IPS-11a (cell line): ENCODE data around the gene BTBD9.

Experiments
- H3K4me3 ChIP-seq: one replicate; pipeline ENCODE4 v1.5.1; 2013; ENCODE audit warnings: low read depth, low read length, control low read depth

Gene BTBD9

DNA sequence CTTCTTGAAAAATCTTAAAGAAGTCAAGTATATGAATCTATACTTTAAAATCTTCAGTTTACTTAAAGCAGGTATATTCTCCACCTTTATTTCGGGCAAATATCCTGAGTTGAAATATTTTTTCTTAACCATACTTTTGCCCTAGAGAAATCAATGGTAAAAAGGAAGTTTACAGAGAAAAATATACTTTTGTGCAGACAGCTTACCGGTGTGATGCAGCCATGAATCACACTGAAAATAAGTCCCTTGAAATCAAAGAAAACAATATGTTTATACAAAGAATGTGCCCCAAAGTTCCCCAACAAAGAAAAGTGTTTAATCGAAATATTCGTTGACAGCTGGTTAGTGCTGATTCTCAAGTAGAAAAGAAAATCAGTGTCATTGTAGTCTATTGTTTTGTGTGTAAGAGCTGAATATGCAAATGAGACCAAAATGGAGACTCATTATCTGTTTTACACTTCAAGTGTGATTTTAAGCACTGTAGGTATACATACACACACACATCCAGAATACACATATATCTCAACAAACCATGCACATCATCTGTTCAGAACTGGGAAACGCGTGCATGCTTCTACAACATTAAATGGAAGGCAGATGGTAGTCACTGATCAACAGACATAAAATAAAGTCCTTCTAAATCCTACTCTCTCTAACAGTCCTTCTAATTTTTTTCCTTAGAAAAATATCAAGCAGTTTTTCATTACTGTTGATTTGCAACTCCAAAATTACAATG is 73.3 kb downstream of the BTBD9 start:
- H3K4me3 ChIP-seq: no peak overlapping the region

- no peak overlapping the region for H3K4me3 ChIP-seq
Measured at GRCh38 chr6:38564301-38564700, 75.4 kb downstream of the BTBD9 start.

DNA sequence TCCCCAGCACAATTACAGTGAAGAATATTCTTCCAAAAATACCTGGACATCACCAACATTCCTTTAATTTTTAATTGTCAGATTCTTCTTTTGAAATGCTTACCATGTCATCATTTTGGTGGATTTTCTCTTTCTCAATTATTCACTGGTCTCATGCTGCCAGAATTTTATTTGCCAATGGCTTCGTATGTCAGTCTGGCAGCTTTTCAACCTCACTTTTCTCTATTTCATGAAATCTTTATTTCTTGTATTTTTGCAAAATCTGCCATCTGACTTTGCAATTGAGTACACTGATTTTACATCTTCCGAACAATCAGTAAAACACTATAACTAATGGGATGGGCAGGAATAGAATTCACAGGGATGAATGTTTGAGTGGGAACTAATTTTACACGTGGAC is 84.1 kb downstream of the BTBD9 start:
- no peak overlapping the region for H3K4me3 ChIP-seq

DNA sequence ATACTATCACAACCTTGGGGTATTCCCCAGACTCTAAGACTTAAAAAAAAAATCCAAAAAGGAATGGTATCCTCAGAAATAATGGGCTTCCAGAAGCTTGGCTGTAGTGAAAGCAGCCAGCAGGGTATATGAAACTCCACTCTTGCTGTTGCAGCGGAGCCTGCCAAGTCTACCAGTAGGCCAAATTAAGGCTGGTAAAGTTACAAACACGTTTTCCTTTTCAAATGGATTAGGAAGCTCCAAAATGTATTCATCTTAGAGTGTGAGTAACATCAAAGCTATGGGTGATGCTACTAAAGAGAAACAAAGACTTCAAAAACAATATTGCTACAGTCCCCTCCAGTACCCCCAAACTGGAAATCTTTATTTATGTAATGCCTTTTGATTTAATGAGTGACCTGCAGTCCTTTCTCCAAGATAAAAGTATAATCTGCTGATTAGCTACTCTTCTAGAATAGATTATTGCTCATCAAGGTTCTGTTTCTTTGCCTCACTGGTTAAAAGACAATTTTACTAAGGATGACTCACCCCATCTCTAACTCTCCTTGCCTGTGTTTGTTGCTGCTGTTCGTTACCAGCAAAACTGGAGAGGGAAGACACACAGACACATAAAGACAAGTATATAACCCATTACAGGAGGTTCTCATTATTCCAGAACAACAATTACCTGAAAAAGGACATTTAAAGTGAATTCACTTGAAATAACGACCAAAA is 84.9 kb downstream of the BTBD9 start:
- H3K4me3 ChIP-seq: no peak overlapping the region

GRCh38 chr6:38554014-38554413 is 85.7 kb downstream of the BTBD9 start:
- no peak overlapping the region for H3K4me3 ChIP-seq

GRCh38 chr6:38552121-38552520 is 87.6 kb downstream of the BTBD9 start:
- no peak overlapping the region for H3K4me3 ChIP-seq

- H3K4me3 ChIP-seq: no peak overlapping the region
Measured at GRCh38 chr6:38549795-38550194, 89.9 kb downstream of the BTBD9 start.

GRCh38 chr6:38549180-38549579 is 90.5 kb downstream of the BTBD9 start:
- H3K4me3 ChIP-seq: no peak overlapping the region

GRCh38 chr6:38543022-38543421 is 96.7 kb downstream of the BTBD9 start:
- no peak overlapping the region for H3K4me3 ChIP-seq

- no peak overlapping the region for H3K4me3 ChIP-seq
Measured at GRCh38 chr6:38542031-38542430, 97.7 kb downstream of the BTBD9 start.

DNA sequence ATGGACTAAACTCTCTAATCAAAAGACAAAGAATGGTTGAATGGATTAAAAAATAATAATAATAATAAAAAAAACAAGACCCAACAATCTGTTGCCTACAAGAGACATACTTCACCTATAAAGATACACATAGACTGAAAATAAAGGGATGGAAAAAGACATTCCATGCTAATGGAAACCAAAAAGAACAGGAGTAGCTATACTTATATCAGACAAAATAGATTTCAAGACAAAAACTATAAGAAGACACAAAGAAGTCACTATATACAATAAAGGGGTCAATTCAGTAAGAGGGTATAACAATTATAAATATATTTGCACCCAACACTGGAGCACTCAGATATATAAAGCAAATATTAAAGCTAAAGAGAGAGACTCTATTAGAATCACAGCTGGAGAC is 106.7 kb downstream of the BTBD9 start:
- no peak overlapping the region for H3K4me3 ChIP-seq

GRCh38 chr6:38531134-38531533 is 108.6 kb downstream of the BTBD9 start:
- no peak overlapping the region for H3K4me3 ChIP-seq

GRCh38 chr6:38528196-38528965 is 111.3 kb downstream of the BTBD9 start:
- H3K4me3 ChIP-seq: no peak overlapping the region

DNA sequence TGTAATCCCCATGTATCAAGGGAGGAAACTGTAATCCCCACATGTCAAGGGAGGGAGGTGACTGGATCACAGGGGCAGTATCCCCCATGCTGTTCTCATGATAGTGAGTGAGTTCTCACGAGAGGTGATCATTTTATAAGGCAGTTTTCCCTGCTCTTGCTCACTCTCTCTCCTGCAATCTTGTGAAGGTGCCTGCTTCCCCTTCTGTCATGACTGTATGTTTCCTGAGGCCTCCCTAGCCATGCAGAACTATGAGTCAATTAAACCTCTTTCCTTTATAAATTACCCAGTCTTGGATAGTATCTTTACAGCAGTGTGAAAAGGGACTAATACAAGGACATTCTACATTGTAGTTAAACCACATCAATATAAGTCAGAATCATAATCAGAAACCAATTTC is 112.4 kb downstream of the BTBD9 start:
- no peak overlapping the region for H3K4me3 ChIP-seq

DNA sequence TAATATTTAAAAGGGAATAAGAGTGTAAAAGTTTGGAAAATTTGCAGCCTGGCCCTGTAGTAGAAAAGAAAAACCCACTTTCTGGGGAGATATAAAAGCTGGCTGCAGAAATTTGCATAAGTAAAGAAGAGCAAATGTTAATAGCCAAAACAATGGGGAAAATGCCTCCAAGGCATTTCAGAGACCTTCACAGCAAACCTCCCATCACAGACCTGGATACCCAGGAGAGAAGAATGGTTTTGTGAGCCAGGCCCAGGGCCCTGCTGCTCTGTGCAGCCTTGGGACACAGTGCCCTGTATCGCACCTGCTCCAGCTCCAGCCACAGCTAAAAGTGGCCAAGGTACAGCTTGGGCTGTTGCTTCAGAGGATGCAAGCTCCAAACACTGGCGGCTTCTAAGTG is 113.8 kb downstream of the BTBD9 start:
- H3K4me3 ChIP-seq: no peak overlapping the region

DNA sequence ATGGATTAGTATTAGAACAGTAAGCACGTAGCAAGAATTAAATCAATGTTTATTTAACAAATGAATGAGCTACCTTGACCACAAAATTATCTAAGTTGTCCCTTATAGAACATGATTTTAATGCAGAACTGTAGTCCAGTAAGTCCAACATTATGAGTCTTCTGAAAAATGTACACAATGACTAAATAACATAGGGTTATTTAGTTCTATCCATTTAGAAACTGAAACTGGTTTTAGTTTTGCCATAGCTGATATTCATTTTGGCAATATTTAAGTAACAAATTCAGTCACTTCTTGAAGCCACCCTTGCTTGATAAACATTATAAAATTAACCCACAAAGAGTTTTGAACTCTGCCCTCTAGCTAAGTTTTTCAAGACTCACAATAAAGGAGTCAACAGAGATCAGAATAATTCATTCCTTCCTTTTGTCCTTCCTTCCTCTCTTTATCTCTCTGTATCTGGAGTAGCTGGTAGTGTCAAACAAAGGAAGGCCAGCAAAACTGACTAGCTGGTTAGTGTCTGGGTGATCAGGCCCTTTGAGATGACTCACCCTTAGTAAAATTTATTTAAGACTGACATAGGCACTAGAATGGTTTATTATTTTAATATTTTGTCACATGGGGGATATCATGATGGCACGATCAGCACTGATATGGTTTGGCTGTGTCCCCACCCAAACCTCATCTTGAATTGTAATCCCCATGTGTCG is 115.1 kb downstream of the BTBD9 start:
- no peak overlapping the region for H3K4me3 ChIP-seq

- H3K4me3 ChIP-seq: no peak overlapping the region
Measured at GRCh38 chr6:38522322-38522721, 117.4 kb downstream of the BTBD9 start.

DNA sequence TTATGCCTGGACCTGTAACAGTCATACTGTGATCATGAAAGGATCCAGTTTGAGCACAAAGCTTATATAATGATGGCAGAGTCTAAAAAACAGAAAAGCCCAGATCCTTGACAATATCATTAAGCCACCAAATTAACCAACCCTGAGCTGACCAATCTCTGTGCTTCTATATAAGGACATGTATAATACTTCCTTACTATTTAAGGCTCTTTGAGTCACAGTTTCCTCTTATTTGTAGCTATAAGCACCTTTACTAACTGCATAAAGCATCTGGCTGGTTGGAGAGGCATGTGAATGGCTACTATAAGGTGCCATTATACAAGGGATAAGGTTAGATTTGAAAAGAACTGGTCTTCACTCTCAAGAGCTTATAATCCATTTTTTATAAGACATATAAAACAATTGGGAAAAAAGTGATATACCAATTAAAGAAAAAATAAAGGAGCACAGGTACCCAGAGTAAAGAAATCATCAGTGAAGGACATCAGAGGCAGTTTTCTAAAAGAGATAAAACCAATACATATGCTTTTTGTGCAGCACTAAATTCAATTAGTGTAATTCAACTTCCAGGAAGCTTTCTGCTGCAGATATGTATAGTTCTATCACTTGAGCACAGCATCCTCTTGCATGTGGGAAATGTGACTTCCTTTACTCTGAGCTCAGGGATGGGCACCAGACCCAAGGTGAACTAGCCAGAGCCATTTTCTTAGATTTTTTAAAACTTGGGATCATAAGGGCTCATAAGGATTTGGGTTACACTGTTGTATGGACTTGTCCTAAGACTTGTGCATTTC is 121.0 kb downstream of the BTBD9 start:
- H3K4me3 ChIP-seq: no peak overlapping the region

- H3K4me3 ChIP-seq: no peak overlapping the region
Measured at GRCh38 chr6:38517005-38517404, 122.7 kb downstream of the BTBD9 start.

DNA sequence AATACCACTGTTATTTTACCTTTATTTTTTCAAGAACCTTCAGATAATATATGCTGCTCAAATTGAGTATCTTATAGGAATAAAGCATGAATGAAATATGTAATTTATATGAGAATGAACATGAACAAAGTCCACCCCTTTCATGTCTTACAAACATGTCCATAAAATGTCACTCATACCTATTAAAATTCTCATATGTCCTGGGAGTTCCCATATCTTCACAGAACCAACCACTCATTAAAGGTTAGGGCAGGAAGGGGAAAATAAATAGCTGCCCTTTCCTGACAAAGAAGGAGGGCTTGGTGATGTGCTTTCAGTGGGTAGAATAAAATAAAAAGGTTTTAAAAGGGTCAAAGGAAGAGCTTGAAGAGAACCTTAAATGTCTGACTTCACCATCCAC is 125.3 kb downstream of the BTBD9 start:
- H3K4me3 ChIP-seq: no peak overlapping the region
